Ishikawa (cell line): ENCODE results near the gene IL17C.

Source experiments
- CEBPB ChIP-seq: IDR thresholded peaks from 2 replicates; pipeline ENCODE4 v1.6.1; 2012
- EP300 ChIP-seq: IDR thresholded peaks from 2 replicates; pipeline ENCODE4 v1.6.1; 2012; ENCODE audit warnings: borderline replicate concordance
- FOXM1 ChIP-seq: IDR thresholded peaks from 2 replicates; pipeline ENCODE4 v1.6.1; 2012; ENCODE audit warnings: low read depth, borderline replicate concordance
- NFIC ChIP-seq: IDR thresholded peaks from 2 replicates; pipeline ENCODE4 v1.6.1; 2012
- REST ChIP-seq: IDR thresholded peaks from 2 replicates; pipeline ENCODE4 v1.6.1; 2012; ENCODE audit warnings: low read depth, mild to moderate bottlenecking
- USF1 ChIP-seq: IDR thresholded peaks from 2 replicates; pipeline ENCODE4 v1.6.1; 2012

GRCh38 chr16:88623858-88624257 is 14.5 kb upstream of the IL17C start:
- TF ChIP-seq FOXM1 (no peak), REST (no peak), NFIC (no peak), EP300 (no peak), USF1 (no peak), CEBPB (no peak)
